Urinary bladder (tissue), 4 donors: Measurements from ENCODE around the gene TEX35. TPM values are rescaled to one million over a fixed set of nuclear protein-coding genes. Genes with fewer than 3 reads are reported as not detected.

Experiments used
- DNase-seq: peaks from one replicate; pipeline ENCODE4 v3.0.0-alpha.2; 2015; ENCODE audit errors: extremely low spot score
- H3K27ac ChIP-seq: one replicate; pipeline ENCODE4 v1.5.1; 2013; ENCODE audit warnings: low read depth, mild to moderate bottlenecking, moderate library complexity
- H3K36me3 ChIP-seq: one replicate; pipeline ENCODE4 v1.6.1; 2013; ENCODE audit warnings: mild to moderate bottlenecking, moderate library complexity; ENCODE audit not compliant: insufficient read depth
- H3K4me1 ChIP-seq: one replicate; pipeline ENCODE4 v1.6.1; 2013; ENCODE audit warnings: mild to moderate bottlenecking, moderate library complexity; ENCODE audit not compliant: insufficient read depth
- H3K4me3 ChIP-seq: one replicate; pipeline ENCODE4 v1.5.1; 2013; ENCODE audit warnings: low read depth, low read length
- WGBS: extraction: QIAGEN DNeasy Blood & Tissue Kit; methylation state at CpG from one replicate; pipeline ENCODE4 v1.1.7; 2013; 5-methylcytosine and 5-hydroxymethylcytosine counted together
- polyA plus RNA-seq: library from polyadenylated mRNA; stranded (reverse); fragments of 200-250 nt; gene quantifications from one replicate; pipeline ENCODE4 v1.2.3, GENCODE V29; 2013
- total RNA-seq: library from RNA; depleted of rRNA; stranded (reverse); fragments of >200 nt; gene quantifications from one replicate; pipeline ENCODE4 v1.2.3, GENCODE V29; 2014
- donor health status: healthy with polysubstance abuse.
- donor health status: healthy.

The TEX35 gene
- total and polyA plus RNA-seq, 2 donors, result 0.11 TPM; not detected in 1

DNA sequence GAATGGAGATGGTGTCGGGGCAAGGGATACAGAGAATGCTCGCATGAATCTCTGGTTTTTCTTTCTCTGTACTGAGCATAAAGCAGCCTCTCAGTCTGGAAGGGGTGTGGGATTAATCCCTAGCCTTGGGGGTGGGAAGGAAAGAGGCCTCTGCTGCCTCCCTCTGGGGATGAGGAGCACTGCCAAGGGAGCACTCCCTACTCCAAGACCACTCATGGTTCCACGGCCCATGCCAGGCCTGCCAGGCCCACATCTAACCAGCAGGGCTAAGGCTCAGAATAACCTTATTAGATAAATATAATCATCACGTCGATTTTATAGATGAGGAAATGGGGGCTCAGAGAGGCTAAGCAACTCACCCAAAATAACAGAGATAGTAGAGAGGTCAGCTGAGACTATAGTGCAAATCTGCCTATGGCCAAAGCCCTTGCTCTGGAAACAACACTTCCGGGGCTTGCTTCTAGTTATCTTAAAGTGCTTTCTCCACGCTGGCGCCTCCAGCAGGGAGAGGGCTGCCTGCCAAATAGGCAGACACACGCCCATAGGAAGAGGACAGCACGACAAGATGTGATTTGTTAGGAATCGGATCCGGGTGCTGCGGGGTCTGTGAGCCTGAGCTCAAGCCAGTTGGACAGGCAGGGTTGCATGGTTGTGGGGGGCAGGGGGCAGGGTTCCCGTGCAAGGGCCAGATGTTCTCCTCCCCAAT is 522 bp downstream of the TEX35 start:
- H3K4me1 ChIP-seq, result no peaks in the 10 kb centered on the region
- no peak overlapping the region for H3K4me3 ChIP-seq
- H3K27ac ChIP-seq, result no peak overlapping the region
- H3K36me3 ChIP-seq, result no peaks in the 10 kb centered on the region
- DNase-seq, result no peak
- 32% methylated on average over 14 of the region's 14 CpGs for WGBS

DNA sequence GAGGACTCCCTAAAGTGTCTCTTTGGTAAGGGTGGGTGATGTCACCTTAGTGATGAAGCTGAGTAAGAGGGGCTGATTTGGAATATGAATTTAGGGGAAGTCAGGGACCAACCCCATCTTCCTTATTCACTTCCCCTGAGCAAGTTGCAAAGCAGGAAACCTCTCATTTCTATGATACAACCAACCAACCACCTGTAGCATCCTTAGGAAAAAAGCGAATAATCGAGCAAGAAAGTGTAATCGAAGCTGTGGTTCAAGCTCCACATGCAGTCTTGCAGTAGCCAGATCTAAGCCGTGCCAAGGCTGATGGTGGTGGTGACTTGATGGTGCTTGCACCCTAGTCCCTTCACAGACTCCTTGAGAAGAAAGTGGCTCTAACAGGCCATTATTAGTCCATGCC is 3.2 kb downstream of the TEX35 start:
- Histone ChIP-seq H3K27ac (no peak overlapping the region), H3K4me1 (no peaks in the 10 kb centered on the region), H3K4me3 (no peak overlapping the region), H3K36me3 (no peaks in the 10 kb centered on the region)
- 96% methylated on average over 4 of the region's 4 CpGs for WGBS
- no peak for DNase-seq

DNA sequence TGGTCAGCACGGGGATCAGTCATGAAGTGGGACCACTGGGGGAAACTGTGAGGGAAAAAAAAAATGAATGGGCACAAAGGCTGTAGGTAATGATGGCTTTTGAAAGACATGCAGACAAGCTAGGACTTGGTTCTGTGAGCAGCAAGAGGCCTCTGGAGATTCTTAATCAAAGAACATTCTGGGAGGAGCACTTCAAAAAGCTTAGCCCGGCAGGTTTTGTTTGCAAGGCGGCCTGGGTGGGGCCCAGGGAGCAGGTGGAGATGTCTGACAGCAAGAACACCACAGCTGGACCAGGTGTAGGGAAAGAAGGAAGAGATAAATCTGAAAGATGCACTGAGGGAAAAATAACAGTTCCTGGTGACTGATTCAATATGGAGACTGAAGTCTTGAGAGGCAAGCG is 6.0 kb downstream of the TEX35 start:
- DNase-seq, result no peak
- Histone ChIP-seq H3K36me3 (no peaks in the 10 kb centered on the region), H3K27ac (no peak overlapping the region), H3K4me3 (no peak overlapping the region), H3K4me1 (no peaks in the 10 kb centered on the region)
- WGBS, result 78% methylated on average over 4 of the region's 4 CpGs

DNA sequence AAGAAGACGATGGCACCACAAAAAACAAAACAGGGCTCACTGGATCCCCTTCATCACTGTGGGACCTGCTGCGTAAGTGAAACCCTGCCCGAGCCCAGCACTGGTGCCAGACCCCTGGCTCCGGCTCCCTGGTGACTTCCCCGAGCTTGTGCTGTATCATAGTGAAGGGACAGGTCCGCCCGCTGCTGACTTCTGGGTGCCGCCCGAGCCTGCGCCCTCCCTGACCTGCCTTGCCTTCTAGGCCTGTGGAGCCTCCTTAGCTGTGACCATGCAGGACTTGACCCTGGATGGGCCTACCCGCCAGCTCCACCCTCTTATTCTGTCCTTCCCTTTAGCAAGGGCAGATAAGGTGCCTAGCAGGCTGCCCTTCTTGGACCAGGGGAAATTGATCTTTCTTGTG is 7.9 kb downstream of the TEX35 start:
- no peak for DNase-seq
- Histone ChIP-seq H3K4me3 (no peak overlapping the region), H3K36me3 (no peaks in the 10 kb centered on the region), H3K4me1 (no peaks in the 10 kb centered on the region), H3K27ac (no peak overlapping the region)
- WGBS, result 97% methylated on average over 11 of the region's 11 CpGs

DNA sequence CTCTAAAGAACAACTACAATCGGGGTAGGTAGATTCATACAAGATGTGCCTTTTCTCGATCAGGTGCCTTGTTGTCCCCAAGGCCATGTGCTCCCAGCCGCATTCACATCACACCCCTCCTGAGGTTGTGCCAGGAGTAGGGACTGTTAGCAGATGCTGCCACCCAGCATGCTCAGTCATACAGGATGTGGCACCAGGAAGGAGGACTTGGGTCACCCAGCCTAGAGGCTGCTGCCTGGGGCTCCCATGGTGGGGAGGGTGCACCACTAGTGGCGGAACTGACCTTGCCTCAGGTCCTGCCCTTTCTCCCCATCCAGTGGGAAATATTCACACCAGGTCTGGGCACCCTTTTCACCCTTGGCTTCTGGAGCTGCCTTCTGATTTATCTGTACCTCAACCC is 8.3 kb downstream of the TEX35 start:
- Histone ChIP-seq H3K4me1 (no peaks in the 10 kb centered on the region), H3K27ac (no peak overlapping the region), H3K36me3 (no peaks in the 10 kb centered on the region), H3K4me3 (no peak overlapping the region)
- DNase-seq, result no peak
- 97% methylated on average over 4 of the region's 4 CpGs for WGBS

DNA sequence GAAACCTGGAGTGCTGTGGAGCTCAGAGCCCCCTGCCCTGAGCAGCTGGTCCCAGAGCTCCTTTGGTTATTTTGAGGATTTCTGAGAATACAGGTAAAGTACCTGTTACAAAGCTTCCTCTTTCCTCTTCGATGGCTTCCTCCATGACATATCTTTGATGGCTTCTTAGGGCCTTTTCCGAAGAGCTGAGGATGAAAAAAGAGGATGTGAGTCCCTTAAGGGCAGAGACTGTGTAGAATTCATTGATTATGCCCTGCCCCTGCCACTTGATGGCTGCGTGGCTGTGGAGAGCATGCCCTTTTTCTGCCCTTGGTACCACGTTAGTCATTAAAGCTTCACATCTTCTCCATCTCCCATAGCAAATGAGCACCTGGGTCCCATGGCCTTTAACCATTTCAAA is 14.2 kb downstream of the TEX35 start:
- Histone ChIP-seq H3K27ac (no peak overlapping the region), H3K4me1 (no peaks in the 10 kb centered on the region), H3K36me3 (no peaks in the 10 kb centered on the region), H3K4me3 (no peak overlapping the region)
- 91% methylated on average over 4 of the region's 4 CpGs for WGBS
- DNase-seq, result no peak

DNA sequence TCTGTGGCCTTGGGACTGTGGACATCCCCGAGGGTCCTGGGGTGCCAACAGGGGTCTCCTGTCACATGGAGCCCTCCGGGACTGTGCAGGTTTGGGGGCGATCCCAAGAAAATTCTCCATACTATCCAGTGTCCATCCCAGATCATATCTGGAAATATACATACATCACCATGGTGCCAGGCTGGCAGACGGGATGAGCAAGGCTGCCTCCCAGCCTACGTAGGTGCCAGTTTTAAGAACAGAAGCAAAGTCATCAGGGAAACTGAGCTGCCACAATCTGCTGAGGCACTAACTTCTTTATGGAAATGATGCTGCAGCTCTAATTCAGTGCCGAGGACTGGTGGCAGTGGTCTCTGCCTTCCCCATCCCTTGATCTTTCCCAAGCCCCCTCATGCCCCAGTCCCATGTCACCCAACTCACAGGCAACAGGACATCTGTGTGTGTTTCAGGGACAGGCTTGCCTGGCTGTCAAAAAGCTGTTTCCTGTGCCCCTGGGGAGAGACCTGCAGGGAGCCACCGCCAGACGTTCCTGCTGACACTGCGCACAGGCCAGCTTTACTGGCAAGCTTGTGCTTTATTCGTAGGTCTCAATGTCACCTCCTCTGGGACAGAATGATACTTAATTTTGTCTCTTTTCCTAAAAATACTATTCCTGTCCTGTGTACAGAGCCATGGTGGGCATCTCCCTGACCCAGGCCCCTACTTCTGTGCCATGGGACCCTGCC is 15.5 kb downstream of the TEX35 start:
- DNase-seq, result no peak
- Histone ChIP-seq H3K36me3 (no peaks in the 10 kb centered on the region), H3K27ac (no peak overlapping the region), H3K4me1 (no peaks in the 10 kb centered on the region), H3K4me3 (no peak overlapping the region)
- WGBS, result 90% methylated on average over 10 of the region's 10 CpGs

DNA sequence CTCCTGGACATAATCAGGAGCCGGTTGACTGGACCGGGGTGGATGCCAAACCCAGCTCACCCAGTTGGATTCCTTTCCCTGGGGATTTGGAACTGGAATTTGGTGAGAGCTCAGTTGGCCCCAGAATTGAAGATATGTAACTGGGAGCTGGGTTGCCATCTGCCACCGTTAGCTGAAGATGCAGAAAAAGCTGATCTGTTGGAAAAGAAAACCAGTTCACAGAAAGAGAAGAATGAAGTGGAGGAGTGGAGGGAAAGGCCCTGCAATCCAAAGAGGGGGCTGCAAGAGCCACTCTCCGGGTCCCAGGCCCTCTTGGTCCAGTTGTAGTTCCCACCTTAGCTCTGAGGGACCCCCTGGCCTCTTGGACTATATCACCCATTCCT is 16.0 kb downstream of the TEX35 start:
- no peak overlapping the region for H3K4me3 ChIP-seq
- WGBS, result 87% methylated on average over 4 of the region's 4 CpGs
- no peak for DNase-seq
- H3K36me3 ChIP-seq, result no peaks in the 10 kb centered on the region
- no peaks in the 10 kb centered on the region for H3K4me1 ChIP-seq
- H3K27ac ChIP-seq, result no peak overlapping the region

DNA sequence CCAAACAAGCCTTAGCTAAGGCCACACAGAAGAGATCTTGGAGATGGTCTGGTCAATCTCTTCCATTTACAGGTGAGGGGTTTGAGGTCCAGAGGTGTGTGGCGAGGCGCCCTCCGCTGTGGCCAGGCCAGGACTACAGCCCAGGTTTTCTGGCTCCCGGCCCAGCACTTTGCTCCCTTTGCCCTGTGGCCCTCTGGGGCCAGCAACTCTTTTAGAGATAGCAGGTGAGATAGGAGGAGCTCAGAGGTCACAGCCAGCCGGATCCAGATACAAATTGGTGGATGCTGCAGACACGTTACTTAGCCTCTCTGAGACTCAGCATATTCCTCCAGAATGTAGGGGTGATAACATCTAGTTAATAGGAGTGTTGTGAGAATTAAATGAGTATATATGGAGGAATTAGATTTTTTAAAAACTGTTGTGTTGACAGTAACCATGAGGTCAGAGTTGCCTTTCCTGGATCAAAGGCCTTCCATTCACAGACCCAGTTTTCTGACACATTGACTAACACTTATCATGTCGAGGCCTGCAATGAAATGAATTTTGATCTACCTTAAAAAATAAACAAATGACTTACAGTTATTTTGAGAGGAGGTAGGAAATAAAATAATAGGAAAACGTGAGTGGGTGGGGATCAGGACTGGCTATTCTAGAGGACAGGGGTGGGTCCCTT is 16.6 kb downstream of the TEX35 start:
- 91% methylated on average over 8 of the region's 8 CpGs for WGBS
- Histone ChIP-seq H3K4me1 (no peaks in the 10 kb centered on the region), H3K36me3 (no peaks in the 10 kb centered on the region), H3K27ac (no peak overlapping the region), H3K4me3 (no peak overlapping the region)
- DNase-seq, result no peak

DNA sequence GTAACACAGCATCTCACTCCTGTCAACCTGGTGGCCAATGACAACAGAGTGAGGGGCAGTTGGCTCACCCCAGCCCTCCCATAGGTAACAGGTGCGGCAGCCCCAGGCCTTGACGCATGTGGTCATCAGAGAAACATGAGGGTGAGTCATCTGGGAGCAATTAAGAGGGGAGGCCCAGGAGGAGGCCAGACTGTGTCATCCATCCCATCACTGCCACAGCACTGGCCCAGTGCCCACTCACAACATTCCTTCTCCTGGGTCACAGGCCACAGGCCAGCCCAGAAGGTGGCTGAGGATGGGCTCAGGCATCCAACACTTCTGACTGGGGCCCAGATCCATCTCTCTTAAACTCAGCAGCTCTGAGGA is 17.1 kb downstream of the TEX35 start:
- no peak for DNase-seq

DNA sequence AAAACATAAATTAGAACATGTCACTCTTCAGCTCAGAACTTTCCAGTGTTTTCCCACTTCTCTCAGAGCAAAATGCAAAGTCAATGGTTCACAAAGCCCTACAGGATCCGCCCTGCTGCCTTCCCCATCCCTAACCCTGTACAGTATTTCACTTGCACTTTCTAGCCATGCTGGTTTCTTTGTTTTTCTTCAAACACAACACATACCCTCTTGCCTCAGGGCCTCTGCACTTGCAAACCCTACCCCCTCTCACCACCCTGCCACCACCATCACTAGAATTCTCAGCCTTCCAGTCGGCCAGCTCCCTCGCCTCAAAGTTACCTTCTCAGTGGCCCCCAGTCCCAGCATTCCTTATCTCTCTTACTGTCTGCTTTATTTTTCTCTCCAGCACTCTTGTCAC is 17.6 kb downstream of the TEX35 start:
- H3K27ac ChIP-seq, result no peak overlapping the region
- H3K4me3 ChIP-seq, result no peak overlapping the region
- H3K4me1 ChIP-seq, result no peaks in the 10 kb centered on the region
- H3K36me3 ChIP-seq, result no peaks in the 10 kb centered on the region
- 97% methylated on average over 3 of the region's 3 CpGs for WGBS
- no peak for DNase-seq

More for the DNA sequence above, 17.1 kb downstream of the TEX35 start:
- no peak overlapping the region for H3K27ac ChIP-seq
- 87% methylated on average over 2 of the region's 2 CpGs for WGBS
- H3K4me3 ChIP-seq, result no peak overlapping the region
- H3K36me3 ChIP-seq, result no peaks in the 10 kb centered on the region
- no peaks in the 10 kb centered on the region for H3K4me1 ChIP-seq

DNA sequence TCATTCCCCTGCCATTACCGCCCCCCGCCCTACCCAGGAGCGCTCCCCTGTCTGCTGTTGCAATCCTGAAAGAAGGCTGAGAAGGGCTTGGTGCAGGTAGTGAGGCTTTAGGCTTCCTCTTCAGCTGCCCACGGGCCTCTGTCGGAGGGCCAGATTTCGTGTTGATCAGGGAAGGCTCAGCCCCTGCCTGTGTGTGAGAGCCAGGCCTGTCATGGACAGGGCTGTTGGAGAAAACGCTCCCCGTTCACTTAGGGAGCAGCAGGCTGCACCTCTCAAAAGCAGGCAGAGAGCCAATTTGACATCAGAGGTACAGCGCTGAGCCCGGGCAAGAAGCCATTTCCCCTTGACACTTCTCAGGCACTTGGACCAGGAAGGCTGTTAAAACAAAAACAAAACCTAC is 19.0 kb downstream of the TEX35 start:
- 53% methylated on average over 10 of the region's 10 CpGs for WGBS
- H3K4me1 ChIP-seq, result no peaks in the 10 kb centered on the region
- no peak for DNase-seq
- no peak overlapping the region for H3K27ac ChIP-seq
- no peak overlapping the region for H3K4me3 ChIP-seq
- no peaks in the 10 kb centered on the region for H3K36me3 ChIP-seq

DNA sequence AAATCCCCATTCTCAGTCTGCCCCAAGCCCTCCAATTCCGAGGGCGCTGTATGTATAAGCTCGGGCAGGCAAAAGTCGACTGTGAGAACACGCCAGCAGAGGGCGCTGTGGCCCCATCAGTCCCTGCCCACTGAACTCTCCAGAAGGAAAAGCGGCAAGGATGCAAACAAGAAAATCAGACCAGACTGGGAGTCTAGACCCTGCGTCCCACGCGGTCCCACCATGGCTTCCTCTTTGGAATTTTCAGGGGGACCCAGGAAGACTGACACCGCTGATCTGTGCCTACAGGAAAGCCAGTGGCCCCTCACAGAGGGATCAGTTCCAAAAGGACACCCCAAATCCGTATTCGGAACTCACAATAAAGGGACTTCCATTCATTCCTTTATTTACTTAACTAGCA is 19.5 kb downstream of the TEX35 start:
- WGBS, result 24% methylated on average over 13 of the region's 13 CpGs
- Histone ChIP-seq H3K4me1 (no peaks in the 10 kb centered on the region), H3K27ac (no peak overlapping the region), H3K4me3 (no peak overlapping the region), H3K36me3 (no peaks in the 10 kb centered on the region)
- no peak for DNase-seq
